HEK293 (cell line): Measurements from ENCODE around the gene MOB4.

Source experiments
- MEIS1 ChIP-seq: sonication (generic); formaldehyde crosslinking; IDR thresholded peaks from 2 replicates; pipeline ENCODE4 v1.8.1; 2022; ENCODE audit warnings: missing genetic modification reagents, mild to moderate bottlenecking, borderline replicate concordance
- MYNN ChIP-seq: fragments of 450-650 bp; formaldehyde crosslinking; IDR thresholded peaks from 2 replicates; pipeline ENCODE4 v1.5.1; 2016; ENCODE audit warnings: missing biosample characterization, missing genetic modification characterization, borderline replicate concordance
- ZBTB20 ChIP-seq: fragments of 450-650 bp; formaldehyde crosslinking; IDR thresholded peaks from 2 replicates; pipeline ENCODE4 v1.5.1; 2016; ENCODE audit warnings: missing biosample characterization, missing genetic modification characterization
- ZBTB26 ChIP-seq: fragments of 450-650 bp; formaldehyde crosslinking; optimal IDR thresholded peaks from 2 replicates; pipeline ENCODE3; 2016; ENCODE audit warnings: missing biosample characterization, mild to moderate bottlenecking, missing genetic modification characterization
- ZFP3 ChIP-seq: fragments of 450-650 bp; formaldehyde crosslinking; IDR thresholded peaks from 2 replicates; pipeline ENCODE4 v1.5.1; 2016; ENCODE audit warnings: low read depth, missing biosample characterization, missing genetic modification characterization
- ZNF138 ChIP-seq: fragments of 450-650 bp; formaldehyde crosslinking; IDR thresholded peaks from 2 replicates; pipeline ENCODE4 v1.5.1; 2016; ENCODE audit warnings: missing biosample characterization, missing genetic modification characterization, borderline replicate concordance
- ZNF155 ChIP-seq: fragments of 450-650 bp; formaldehyde crosslinking; IDR thresholded peaks from 2 replicates; pipeline ENCODE4 v1.5.1; 2016; ENCODE audit warnings: missing biosample characterization, missing genetic modification characterization
- ZNF184 ChIP-seq: fragments of 450-650 bp; IDR thresholded peaks from 2 replicates; pipeline ENCODE4 v1.5.1; 2018; ENCODE audit warnings: missing biosample characterization, mild to moderate bottlenecking, missing genetic modification characterization
- ZNF202 ChIP-seq: fragments of 450-650 bp; formaldehyde crosslinking; IDR thresholded peaks from 2 replicates; pipeline ENCODE4 v1.5.1; 2016; ENCODE audit warnings: missing biosample characterization, missing genetic modification characterization, borderline replicate concordance
- ZNF221 ChIP-seq: fragments of 450-650 bp; formaldehyde crosslinking; IDR thresholded peaks from 2 replicates; pipeline ENCODE4 v1.5.1; 2017; ENCODE audit warnings: missing biosample characterization, missing genetic modification characterization, borderline replicate concordance
- ZNF280C ChIP-seq: fragments of 450-650 bp; formaldehyde crosslinking; IDR thresholded peaks from 2 replicates; pipeline ENCODE4 v1.5.1; 2016; ENCODE audit warnings: missing biosample characterization, missing genetic modification characterization
- ZNF280D ChIP-seq: fragments of 450-650 bp; formaldehyde crosslinking; IDR thresholded peaks from 2 replicates; pipeline ENCODE4 v1.5.1; 2016; ENCODE audit warnings: missing biosample characterization, missing genetic modification characterization
- ZNF341 ChIP-seq: fragments of 450-650 bp; formaldehyde crosslinking; IDR thresholded peaks from 2 replicates; pipeline ENCODE4; 2016; ENCODE audit warnings: low read depth, missing biosample characterization, missing genetic modification characterization
- ZNF354C ChIP-seq: fragments of 450-650 bp; formaldehyde crosslinking; IDR thresholded peaks from 2 replicates; pipeline ENCODE4 v1.5.1; 2016; ENCODE audit warnings: missing biosample characterization, missing genetic modification characterization, low read depth, borderline replicate concordance
- ZNF449 ChIP-seq: fragments of 450-650 bp; formaldehyde crosslinking; IDR thresholded peaks from 2 replicates; pipeline ENCODE4 v1.5.1; 2017; ENCODE audit warnings: missing biosample characterization, mild to moderate bottlenecking, missing genetic modification characterization, moderate library complexity
- ZNF518A ChIP-seq: fragments of 450-650 bp; formaldehyde crosslinking; conservative IDR thresholded peaks from 2 replicates; pipeline ENCODE4 v1.5.1; 2016; ENCODE audit warnings: low read depth, missing biosample characterization, missing genetic modification characterization
- ZNF560 ChIP-seq: fragments of 450-650 bp; formaldehyde crosslinking; IDR thresholded peaks from 2 replicates; pipeline ENCODE4 v1.5.1; 2017; ENCODE audit warnings: missing biosample characterization, missing genetic modification characterization, borderline replicate concordance
- ZNF670 ChIP-seq: fragments of 450-650 bp; formaldehyde crosslinking; IDR thresholded peaks from 2 replicates; pipeline ENCODE4 v1.5.1; 2016; ENCODE audit warnings: missing biosample characterization, missing genetic modification characterization, low read depth
- ZNF692 ChIP-seq: fragments of 450-650 bp; formaldehyde crosslinking; IDR thresholded peaks from 2 replicates; pipeline ENCODE4 v1.5.1; 2016; ENCODE audit warnings: missing biosample characterization, missing genetic modification characterization
- ZNF701 ChIP-seq: fragments of 450-650 bp; formaldehyde crosslinking; IDR thresholded peaks from 2 replicates; pipeline ENCODE4 v1.5.1; 2016; ENCODE audit warnings: missing biosample characterization, missing genetic modification characterization
- ZNF843 ChIP-seq: fragments of 450-650 bp; formaldehyde crosslinking; IDR thresholded peaks from 2 replicates; pipeline ENCODE4 v1.5.1; 2016; ENCODE audit warnings: missing biosample characterization, missing genetic modification characterization
- ZSCAN23 ChIP-seq: fragments of 450-650 bp; formaldehyde crosslinking; IDR thresholded peaks from 2 replicates; pipeline ENCODE4 v1.5.1; 2016; ENCODE audit warnings: missing biosample characterization, missing genetic modification characterization
- ZSCAN30 ChIP-seq: fragments of 450-650 bp; IDR thresholded peaks from 2 replicates; pipeline ENCODE4 v1.5.1; 2018; ENCODE audit warnings: missing biosample characterization, mild to moderate bottlenecking, missing genetic modification characterization, moderate library complexity

The MOB4 gene

GRCh38 chr2:197515739-197516392 is at the start of gene MOB4 (continued):
- TF ChIP-seq ZNF138 (tag by site-specific recombination) (no peak), ZNF221 (tag by site-specific recombination) (no peak), ZNF843 (tag by site-specific recombination) (peak; percentile 77; the same call in 1 of the 2 replicates), ZNF341 (tag by site-specific recombination) (peak; percentile 100), ZNF701 (tag by site-specific recombination) (no peak), ZNF202 (tag by site-specific recombination) (no peak), ZNF184 (no peak), MYNN (no peak), ZFP3 (tag by site-specific recombination) (no peak), ZSCAN30 (peak; percentile 96), ZNF280D (tag by site-specific recombination) (no peak), ZBTB26 (tag by site-specific recombination) (peak; percentile 63), ZNF449 (tag by site-specific recombination) (no peak), ZNF280C (tag by site-specific recombination) (no peak), MEIS1 (CRISPR knock-in tag) (no peak), ZNF560 (no peak), ZNF518A (tag by site-specific recombination) (no peak), ZSCAN23 (tag by site-specific recombination) (no peak), ZNF692 (tag by site-specific recombination) (peak; percentile 56), ZBTB20 (tag by site-specific recombination) (peak; percentile 82), ZNF670 (tag by site-specific recombination) (no peak), ZNF354C (tag by site-specific recombination) (no peak), ZNF155 (tag by site-specific recombination) (no peak)
